Cardiac fibroblast (primary cell): ENCODE measurements around the gene MTPN.
A peak's percentile ranks its signal among the peaks of the same experiment; 100 is the strongest.

Source experiments
- DNase-seq, 2 donors: peaks; one replicate each; pipeline versions ENCODE4 v3.0.0 to v3.0.0-alpha.2; 2010; ENCODE audit warnings: low read depth in 2 of 2
- H3K4me3 ChIP-seq, 2 donors: replicated peaks in 1 of 2; 1 replicate in 1 of 2; 2 replicates in 1 of 2; pipeline ENCODE4 v1.5.1; 2011; ENCODE audit warnings: low read depth in 2 of 2, low read length in 2 of 2, mild to moderate bottlenecking in 2 of 2, moderate library complexity in 1 of 2
- CTCF ChIP-seq: IDR thresholded peaks from one replicate; pipeline ENCODE4 v1.5.1; 2011; ENCODE audit warnings: low read depth, mild to moderate bottlenecking, low read length, inconsistent platforms

The MTPN gene

GRCh38 chr7:135991322-135991721 lies 14.2 kb upstream of the MTPN start:
- no peak for DNase-seq
- no peak for TF ChIP-seq CTCF
- H3K4me3 ChIP-seq, result no peak overlapping the region

GRCh38 chr7:135990258-135990657 lies 13.1 kb upstream of the MTPN start:
- H3K4me3 ChIP-seq, result no peak overlapping the region
- no peak for TF ChIP-seq CTCF
- no peak for DNase-seq

- DNase-seq, result no peak
- H3K4me3 ChIP-seq, result no peak overlapping the region
- no peak for TF ChIP-seq CTCF
These were observed 4.9 kb upstream of the MTPN start for GRCh38 chr7:135981958-135982646.

- peak overlapping the region in 1 of 2 donors; percentile 6 for H3K4me3 ChIP-seq
These were observed 3.6 kb upstream of the MTPN start for GRCh38 chr7:135980665-135981180.

GRCh38 chr7:135980012-135980551 lies 2.9 kb upstream of the MTPN start:
- no peak for TF ChIP-seq CTCF
- peak overlapping the region in 1 of 2 donors; percentile 6 for H3K4me3 ChIP-seq
- DNase-seq, result peak; percentile 64 to 79

More at GRCh38 chr7:135980665-135981180, 3.6 kb upstream of the MTPN start:
- no peak for TF ChIP-seq CTCF
- DNase-seq, result peak; percentile 47 to 61

- no peak overlapping the region for H3K4me3 ChIP-seq
- DNase-seq, result no peak
- no peak for TF ChIP-seq CTCF
These were observed 2.4 kb upstream of the MTPN start for GRCh38 chr7:135979471-135980011.
